PC-3 (cell line): ENCODE measurements around the gene STXBP4. TPM values are rescaled to one million over a fixed set of nuclear protein-coding genes. Genes with fewer than 3 reads are reported as not detected.

Experiments
- ATAC-seq: fragments of 200-7000 bp; cut with Tn5 transposase; 2 replicates; pipeline ENCODE4 v1.9.1; 2020; ENCODE audit warnings: mild to moderate bottlenecking, moderate library complexity
- BruUV-seq: library from RNA; stranded (reverse); fragments of 400-500 nt; replicated peaks from 2 replicates; lab custom pipeline; 2021; lab: Mats Ljungman, UMichigan
- CTCF ChIA-PET: fragments of 300-600 bp; sonication (Branson Sonifier 250); formaldehyde crosslinking; loops from one replicate; lab custom pipeline; 2022; ENCODE audit warnings: antibody characterized with exemption; lab: Charles Lee
- POLR2A ChIA-PET: fragments of 300-600 bp; sonication (Branson Sonifier 250); formaldehyde crosslinking; loops from one replicate; lab custom pipeline; 2022; ENCODE audit warnings: antibody characterized with exemption; ENCODE audit not compliant: unreplicated experiment; lab: Charles Lee
- DNase-seq: peaks from one replicate; pipeline ENCODE4 v3.0.0-alpha.2; 2015
- H2AFZ ChIP-seq: fragments of 300-600 bp; sonication (generic); 2 replicates; pipeline ENCODE4 v1.6.0; 2016; ENCODE audit warnings: antibody characterized with exemption, low read length
- H3F3A ChIP-seq: fragments of 300-600 bp; sonication (generic); one replicate; pipeline ENCODE4 v1.6.0; 2017; ENCODE audit warnings: antibody characterized with exemption, low read length, control low read depth, mild to moderate bottlenecking; ENCODE audit not compliant: unreplicated experiment
- H3K27ac ChIP-seq: fragments of 300-600 bp; sonication (generic); 2 replicates; pipeline ENCODE4 v1.5.1; 2016; ENCODE audit warnings: mild to moderate bottlenecking, low read length
- H3K27me3 ChIP-seq: fragments of 300-600 bp; sonication (generic); 2 replicates; pipeline ENCODE4 v1.6.1; 2016; ENCODE audit warnings: low read length, mixed read lengths
- H3K36me3 ChIP-seq: fragments of 300-600 bp; sonication (generic); 2 replicates; pipeline ENCODE4 v1.6.1; 2016; ENCODE audit warnings: low read depth, mixed run types, low read length, mixed read lengths
- H3K4me1 ChIP-seq: fragments of 300-600 bp; sonication (generic); 2 replicates; pipeline ENCODE4 v1.5.1; 2016; ENCODE audit warnings: low read length; ENCODE audit not compliant: insufficient read depth
- H3K4me2 ChIP-seq: fragments of 300-600 bp; sonication (generic); 2 replicates; pipeline ENCODE4 v1.6.0; 2016; ENCODE audit warnings: low read length
- H3K4me3 ChIP-seq: fragments of 300-600 bp; sonication (generic); 2 replicates; pipeline ENCODE4 v1.5.1; 2016; ENCODE audit warnings: mild to moderate bottlenecking, low read length, mixed read lengths
- H3K79me2 ChIP-seq: fragments of 300-600 bp; sonication (generic); 2 replicates; pipeline ENCODE4 v1.6.1; 2017; ENCODE audit warnings: low read length, mixed read lengths
- H3K9ac ChIP-seq: fragments of 300-600 bp; sonication (generic); 2 replicates; pipeline ENCODE4 v1.6.0; 2016; ENCODE audit warnings: mild to moderate bottlenecking, low read length
- H3K9me2 ChIP-seq: fragments of 300-600 bp; sonication (generic); replicated peaks from 2 replicates; pipeline ENCODE4 v1.6.1; 2016; ENCODE audit warnings: mixed run types, low read length, mixed read lengths
- H3K9me3 ChIP-seq: fragments of 300-600 bp; sonication (generic); 2 replicates; pipeline ENCODE4 v1.6.1; 2016; ENCODE audit warnings: low read length, mixed read lengths
- H4K20me1 ChIP-seq: fragments of 300-600 bp; sonication (generic); 2 replicates; pipeline ENCODE4 v1.6.1; 2016; ENCODE audit warnings: low read length, mixed read lengths
- CTCF ChIP-seq: fragments of 300-600 bp; sonication (generic); conservative IDR thresholded peaks from 2 replicates; pipeline ENCODE4 v1.5.1; 2017; ENCODE audit warnings: antibody characterized with exemption, low read depth, mild to moderate bottlenecking, low read length
- EZH2 ChIP-seq: fragments of 300-600 bp; sonication (generic); IDR thresholded peaks from one replicate; pipeline ENCODE4 v1.6.1; 2017; ENCODE audit warnings: antibody characterized with exemption, mild to moderate bottlenecking, low read length; ENCODE audit not compliant: unreplicated experiment
- EZH2phosphoT487 ChIP-seq: fragments of 300-600 bp; sonication (generic); IDR thresholded peaks from 2 replicates; pipeline ENCODE4 v1.6.1; 2018; ENCODE audit warnings: mild to moderate bottlenecking, antibody characterized with exemption, low read length, borderline replicate concordance
- intact Hi-C: fragments of 100-400 bp; cut with micrococcal nuclease; formaldehyde crosslinking; loops from 2 replicates; pipeline ENCODE4 v1.9.0; 2023
- total RNA-seq: library from RNA; depleted of rRNA; stranded (reverse); fragments of >200 nt; gene quantifications from 2 replicates; pipeline ENCODE4 v1.2.3, GENCODE V29; 2014

STXBP4 gene
- total RNA-seq, 1 experiment from 2014 or later: 6.2 TPM

GRCh38 chr17:55168958-55169687, 200.6 kb downstream of the STXBP4 start:
- H3K27ac ChIP-seq: no peak overlapping the region
- ATAC-seq (no peak), DNase-seq (no peak)
- H3K9me3 ChIP-seq: no peaks in the 10 kb centered on the region
- no peaks in the 10 kb centered on the region for H3K79me2 ChIP-seq
- H2AFZ ChIP-seq: no peak overlapping the region
- peaks cover 15% of the 10 kb centered on the region for H3K4me1 ChIP-seq
- H3F3A ChIP-seq: no peaks in the 10 kb centered on the region
- POLR2A ChIA-PET: interaction anchor here (0.6 kb wide), 1 partner anchor 155 kb away, joined by 4 read pairs; no protein-coding TSS in a partner anchor
- BruUV-seq: no TSS peak
- no peak overlapping the region for H3K9ac ChIP-seq
- no peaks in the 10 kb centered on the region for H3K36me3 ChIP-seq
- H3K27me3 ChIP-seq: no peaks in the 10 kb centered on the region
- TF ChIP-seq EZH2: no peak
- no peak for TF ChIP-seq EZH2phosphoT487
- TF ChIP-seq CTCF: no peak
- intact Hi-C loops: loop anchor here (10.0 kb wide), 1 partner anchor 266 kb away; no protein-coding TSS in a partner anchor
- CTCF ChIA-PET: no interaction called here
- H3K4me3 ChIP-seq: no peak overlapping the region
- no peaks in the 10 kb centered on the region for H3K9me2 ChIP-seq
- H3K4me2 ChIP-seq: no peak overlapping the region
- H4K20me1 ChIP-seq: no peaks in the 10 kb centered on the region

DNA sequence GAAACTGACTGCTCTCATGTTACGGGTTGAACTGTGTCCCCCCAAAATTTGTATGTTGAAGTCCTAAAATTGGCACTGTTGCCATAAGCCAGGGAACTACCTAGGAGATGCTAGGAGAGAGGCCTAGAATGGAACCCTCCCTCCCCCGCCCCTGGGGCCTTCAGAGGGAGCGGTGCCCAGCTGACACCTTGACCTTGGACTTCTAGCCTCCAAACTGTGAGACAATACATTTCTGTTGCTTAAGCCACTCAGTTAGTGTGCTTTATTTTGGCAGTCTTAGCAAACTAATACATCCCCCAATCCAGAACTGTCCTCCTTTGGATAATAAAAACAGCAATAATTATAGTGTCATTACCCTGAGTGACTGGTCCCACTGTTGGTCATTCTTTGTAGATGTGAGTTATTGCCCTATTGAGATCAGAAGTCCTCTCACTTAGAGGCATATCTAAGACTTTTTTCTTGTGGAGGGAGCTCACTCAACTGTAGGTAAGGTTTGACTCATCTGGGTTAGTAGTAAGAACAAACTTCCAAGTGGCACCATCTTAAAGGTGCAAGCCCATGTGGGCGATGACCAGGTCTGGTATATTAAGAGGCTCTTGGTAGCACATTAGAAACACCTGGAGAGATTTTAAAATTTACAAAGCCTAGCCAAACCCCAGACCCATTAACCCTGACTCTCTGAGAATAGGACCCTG, 203.2 kb downstream of the STXBP4 start:
- POLR2A ChIA-PET: no interaction called here
- no peaks in the 10 kb centered on the region for H3K9me3 ChIP-seq
- no peak overlapping the region for H3K4me3 ChIP-seq
- DNase-seq (no peak), ATAC-seq (no peak)
- H3K79me2 ChIP-seq: no peaks in the 10 kb centered on the region
- CTCF ChIA-PET: no interaction called here
- no peaks in the 10 kb centered on the region for H3K36me3 ChIP-seq
- BruUV-seq: no TSS peak
- no peaks in the 10 kb centered on the region for H3K9me2 ChIP-seq
- H2AFZ ChIP-seq: no peak overlapping the region
- no peak overlapping the region for H3K4me2 ChIP-seq
- H3K9ac ChIP-seq: no peak overlapping the region
- TF ChIP-seq CTCF (no peak), EZH2phosphoT487 (no peak), EZH2 (no peak)
- H3K4me1 ChIP-seq: peaks cover 16% of the 10 kb centered on the region
- no peaks in the 10 kb centered on the region for H4K20me1 ChIP-seq
- no peaks in the 10 kb centered on the region for H3K27me3 ChIP-seq
- no peaks in the 10 kb centered on the region for H3F3A ChIP-seq
- intact Hi-C loops: no loop called here
- no peak overlapping the region for H3K27ac ChIP-seq

GRCh38 chr17:55172612-55173011, 204.0 kb downstream of the STXBP4 start:
- peaks cover 7% of the 10 kb centered on the region for H3K4me1 ChIP-seq
- no peak overlapping the region for H2AFZ ChIP-seq
- ChIA-PET POLR2A (no interaction called here), CTCF (no interaction called here)
- TF ChIP-seq CTCF (no peak), EZH2phosphoT487 (no peak), EZH2 (no peak)
- H3K79me2 ChIP-seq: no peaks in the 10 kb centered on the region
- H3K9me3 ChIP-seq: no peaks in the 10 kb centered on the region
- BruUV-seq: no TSS peak
- H3K27ac ChIP-seq: no peak overlapping the region
- H3F3A ChIP-seq: no peaks in the 10 kb centered on the region
- H3K9me2 ChIP-seq: no peaks in the 10 kb centered on the region
- H3K4me2 ChIP-seq: no peak overlapping the region
- H3K27me3 ChIP-seq: no peaks in the 10 kb centered on the region
- no peaks in the 10 kb centered on the region for H4K20me1 ChIP-seq
- no peak overlapping the region for H3K9ac ChIP-seq
- H3K36me3 ChIP-seq: no peaks in the 10 kb centered on the region
- no peak for ATAC-seq
- intact Hi-C loops: no loop called here
- no peak overlapping the region for H3K4me3 ChIP-seq
- no peak for DNase-seq
